GM12873 (cell line): ENCODE results near the gene NELL1.

Source experiments
- CTCF ChIP-seq: IDR thresholded peaks from 2 replicates; pipeline ENCODE4 v1.5.1; 2012; ENCODE audit warnings: low read depth, mild to moderate bottlenecking, moderate library complexity, low read length, control low read depth; ENCODE audit not compliant: insufficient read depth; ENCODE audit errors: missing control alignments

Gene NELL1

GRCh38 chr11:21494946-21495345, 825.6 kb downstream of the NELL1 start:
- TF ChIP-seq CTCF: no peak

- no peak for TF ChIP-seq CTCF
Observed at GRCh38 chr11:21495879-21496278, 826.5 kb downstream of the NELL1 start.

GRCh38 chr11:21501245-21501644, 831.9 kb downstream of the NELL1 start:
- no peak for TF ChIP-seq CTCF

- TF ChIP-seq CTCF: no peak
Observed at GRCh38 chr11:21505070-21505469, 835.7 kb downstream of the NELL1 start.

GRCh38 chr11:21511835-21512440, 842.6 kb downstream of the NELL1 start:
- peak; percentile 87 for TF ChIP-seq CTCF

- peak; percentile 23 for TF ChIP-seq CTCF
Observed at GRCh38 chr11:21514316-21514715, 844.9 kb downstream of the NELL1 start.

GRCh38 chr11:21520244-21520643, 850.9 kb downstream of the NELL1 start:
- no peak for TF ChIP-seq CTCF
